DMS153 treated with DMSO at 0.1 percent for 48 hours (cell line): ENCODE results near the gene TCEANC.
"Not testable (repeated sequence)": the region's sequence is repeated elsewhere in the genome, so short reads cannot be mapped to it uniquely, and the experiment has no call there.

Experiments used
- DNase-seq: peaks from one replicate; lab custom pipeline; 2025; ENCODE audit not compliant: unreplicated experiment; lab: John Stamatoyannopoulos, UW

TCEANC gene

DNA sequence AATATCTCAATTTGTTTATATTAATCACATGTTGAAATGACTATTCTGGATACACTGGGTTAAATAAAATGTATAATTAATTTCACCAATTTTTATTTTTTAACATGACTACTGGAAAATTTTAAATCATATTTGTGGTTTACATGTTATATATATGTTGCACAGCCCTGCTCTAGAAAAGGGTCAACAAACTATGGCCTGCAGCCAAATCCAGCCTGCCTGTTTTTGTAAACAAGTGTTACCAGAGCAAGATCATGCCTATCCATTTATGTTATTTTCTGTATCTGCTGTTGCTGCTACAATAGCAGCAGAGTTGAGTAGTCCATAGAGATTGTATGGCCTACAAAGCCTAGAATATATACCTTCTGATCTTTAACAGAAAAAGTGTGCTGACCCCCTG is 1.2 kb downstream of the TCEANC start:
- no peak for DNase-seq

DNA sequence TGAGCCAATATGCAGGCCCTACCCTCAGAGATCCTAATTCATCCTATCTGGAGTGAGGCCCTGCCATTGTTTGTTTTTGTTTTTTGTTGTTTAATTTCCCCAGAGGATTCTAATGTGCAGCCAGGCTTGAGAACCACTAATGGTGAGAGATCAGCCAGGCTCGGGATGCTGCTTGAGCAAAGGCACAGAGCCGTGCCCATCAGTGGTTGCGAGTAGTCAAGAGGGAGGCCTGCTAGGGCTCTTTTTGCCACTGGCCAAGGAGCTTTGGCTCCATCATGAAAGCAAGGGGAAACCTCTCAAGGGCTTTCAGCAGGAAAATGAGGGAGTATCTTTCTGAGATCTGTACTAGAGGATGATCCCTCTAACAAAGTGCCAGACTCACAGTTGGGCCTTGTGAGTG is 2.7 kb downstream of the TCEANC start:
- no peak for DNase-seq

GRCh38 chrX:13658602-13659001 is 5.7 kb downstream of the TCEANC start:
- DNase-seq, result no peak

DNA sequence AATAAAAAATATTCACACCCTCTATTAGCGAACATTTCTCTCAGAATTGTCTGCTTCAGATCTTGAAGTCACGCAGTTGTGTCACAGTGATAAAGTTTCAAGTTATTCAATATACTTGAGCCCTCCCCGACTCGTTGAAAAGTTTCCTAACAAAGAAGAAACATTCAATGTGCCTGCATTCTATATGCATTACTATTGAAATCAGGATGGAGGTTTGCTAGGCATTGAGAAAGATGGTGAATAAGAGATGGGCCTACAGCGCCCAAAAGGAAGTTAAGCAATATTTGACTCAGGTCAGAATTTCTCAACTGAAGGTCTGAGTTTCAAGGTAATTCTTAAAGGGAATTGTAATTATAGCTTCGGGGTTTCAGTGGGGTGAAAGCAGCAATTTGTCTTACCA is 6.1 kb downstream of the TCEANC start:
- DNase-seq, result no peak

DNA sequence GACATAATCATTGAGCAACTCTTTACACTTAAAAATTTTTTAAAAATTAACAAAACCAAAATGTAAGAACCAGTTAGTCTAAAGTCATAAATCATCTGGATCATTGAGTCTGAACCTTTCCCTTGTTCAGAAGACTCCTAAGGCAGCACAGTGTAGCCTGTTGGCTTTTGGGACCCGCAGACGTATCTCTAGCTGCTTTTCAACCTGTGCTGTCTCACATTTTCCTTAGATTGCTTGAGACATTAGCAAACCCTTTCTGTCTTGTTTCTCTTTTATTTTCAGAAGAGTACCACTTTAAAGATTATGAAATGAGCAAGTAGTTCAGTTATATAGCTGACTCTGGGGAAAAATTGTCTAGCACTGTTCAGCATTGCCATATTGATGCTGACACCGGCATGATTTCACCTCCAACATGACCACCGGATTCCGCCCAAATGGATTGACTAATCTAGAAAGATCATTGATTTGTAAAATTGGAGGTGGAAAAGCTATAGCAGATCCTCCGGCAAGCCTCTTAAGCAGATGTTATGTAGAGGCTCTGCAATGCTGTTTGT is 8.9 kb downstream of the TCEANC start:
- no peak for DNase-seq

DNA sequence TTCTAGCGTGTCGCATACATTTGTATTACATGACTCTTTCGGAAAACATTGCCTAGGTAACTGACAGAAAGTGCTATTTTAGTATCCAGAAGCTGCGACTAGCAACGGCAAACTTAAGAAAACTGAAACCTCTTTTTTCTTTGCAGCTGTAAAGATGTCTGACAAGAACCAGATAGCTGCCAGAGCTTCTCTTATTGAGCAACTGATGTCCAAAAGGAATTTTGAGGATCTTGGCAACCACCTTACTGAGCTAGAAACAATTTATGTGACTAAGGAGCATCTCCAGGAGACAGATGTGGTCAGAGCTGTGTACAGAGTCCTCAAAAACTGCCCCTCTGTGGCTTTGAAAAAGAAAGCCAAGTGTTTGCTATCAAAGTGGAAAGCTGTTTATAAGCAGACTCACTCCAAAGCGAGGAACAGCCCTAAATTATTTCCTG is 9.4 kb downstream of the TCEANC start:
- DNase-seq, result no peak

- no peak for DNase-seq
Observed at GRCh38 chrX:13664020-13664419, 11.1 kb downstream of the TCEANC start.

GRCh38 chrX:13666836-13667235 is 13.9 kb downstream of the TCEANC start:
- no peak for DNase-seq

DNA sequence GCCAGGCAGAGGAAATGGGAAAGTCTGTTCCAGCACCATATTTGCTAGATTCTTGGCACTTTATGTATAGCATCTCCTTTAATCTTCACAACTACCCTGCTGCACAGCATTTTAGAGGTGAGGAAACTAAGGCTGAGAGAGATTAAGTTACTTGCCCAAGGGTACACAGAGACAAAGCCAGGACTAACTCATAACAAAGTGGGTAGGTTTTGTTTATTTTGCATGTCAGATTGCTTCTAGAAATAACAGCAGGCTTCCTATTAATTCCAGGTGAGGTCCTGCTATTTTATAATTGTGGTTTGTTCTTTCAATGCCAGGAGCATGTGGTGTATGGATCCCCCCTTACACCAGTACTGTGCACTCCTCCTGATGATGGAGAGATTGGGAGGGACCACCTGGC is 15.0 kb downstream of the TCEANC start:
- no peak for DNase-seq

GRCh38 chrX:13669246-13669737 is 16.4 kb downstream of the TCEANC start:
- peak; percentile 6 for DNase-seq

DNA sequence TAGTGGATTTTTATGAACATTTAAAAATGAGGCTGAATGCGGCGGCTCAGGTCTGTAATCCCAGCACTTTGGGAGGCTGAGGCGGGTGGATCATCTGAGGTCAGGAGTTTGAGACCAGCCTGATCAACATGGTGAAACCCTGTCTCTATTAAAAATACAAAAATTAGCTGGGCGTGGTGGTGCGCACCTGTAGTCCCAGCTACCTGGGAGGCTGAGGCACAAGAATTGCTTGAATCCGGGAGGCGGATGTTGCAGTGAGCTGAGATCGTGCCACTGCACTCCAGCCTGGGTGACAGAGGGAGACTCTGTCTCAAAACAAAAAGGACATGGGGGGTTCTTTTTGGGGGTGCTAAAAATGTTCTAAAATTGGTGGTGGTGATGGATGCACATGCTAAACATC is 16.8 kb downstream of the TCEANC start:
- not testable (repeated sequence) for DNase-seq

GRCh38 chrX:13670197-13670596 is 17.3 kb downstream of the TCEANC start:
- no peak for DNase-seq

GRCh38 chrX:13673016-13673415 is 20.1 kb downstream of the TCEANC start:
- no peak for DNase-seq

GRCh38 chrX:13676885-13677284 is 23.9 kb downstream of the TCEANC start:
- DNase-seq, result no peak

DNA sequence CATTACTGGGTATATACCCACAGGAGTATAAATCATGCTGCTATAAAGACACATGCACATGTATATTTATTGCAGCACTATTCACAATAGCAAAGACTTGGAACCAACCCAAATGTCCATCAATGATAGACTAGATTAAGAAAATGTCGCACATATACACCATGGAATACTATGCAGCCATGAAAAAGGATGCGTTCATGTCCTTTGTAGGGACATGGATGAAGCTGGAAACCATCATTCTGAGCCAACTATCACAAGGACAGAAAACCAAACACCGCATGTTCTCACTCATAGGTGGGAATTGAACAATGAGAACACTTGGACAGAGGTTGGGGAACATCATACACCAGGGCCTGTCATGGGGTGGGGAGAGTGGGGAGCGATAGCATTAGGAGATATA is 26.8 kb downstream of the TCEANC start:
- not testable (repeated sequence) for DNase-seq

DNA sequence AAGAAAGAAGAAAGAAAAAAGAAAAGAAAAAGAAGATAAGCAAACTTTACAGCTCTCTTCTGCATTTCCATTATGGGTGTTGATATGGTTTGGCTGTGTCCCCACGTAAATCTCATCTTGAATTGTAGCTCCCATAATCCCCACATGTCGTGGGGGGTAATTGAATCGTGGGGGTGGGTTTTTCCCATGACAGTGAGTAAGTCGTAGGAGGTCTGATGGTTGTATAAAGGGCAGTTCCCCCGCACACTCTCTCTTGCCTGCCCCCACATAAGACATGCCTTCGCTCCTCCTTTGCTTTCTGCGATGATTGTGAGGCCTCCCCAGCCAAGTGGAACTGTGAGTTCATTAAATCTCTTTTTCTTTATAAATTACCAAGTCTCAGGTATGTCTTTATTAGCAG is 28.7 kb downstream of the TCEANC start:
- DNase-seq, result no peak

- no peak for DNase-seq
Observed at GRCh38 chrX:13684361-13684760, 31.4 kb downstream of the TCEANC start.

- DNase-seq, result no peak
Observed at GRCh38 chrX:13685126-13685763, 32.3 kb downstream of the TCEANC start.

DNA sequence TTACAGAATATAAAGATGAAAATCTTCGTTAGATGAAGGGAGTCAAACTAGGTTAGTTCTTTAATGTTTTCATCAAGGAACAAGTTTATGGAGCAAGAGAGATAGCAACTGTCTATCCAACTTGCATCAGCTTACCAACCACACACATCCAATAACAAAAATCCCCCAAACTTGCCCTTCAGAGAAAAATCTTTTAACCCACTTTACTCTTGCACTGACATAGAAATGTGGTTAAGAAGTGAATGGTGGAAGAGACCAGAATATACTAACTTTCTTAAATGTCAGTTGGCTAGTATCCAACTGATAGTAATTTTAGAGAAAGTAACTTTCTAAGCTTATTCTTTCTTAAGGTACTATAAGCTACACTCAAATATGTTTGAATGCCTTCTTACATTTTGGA is 34.3 kb downstream of the TCEANC start:
- DNase-seq, result no peak

DNA sequence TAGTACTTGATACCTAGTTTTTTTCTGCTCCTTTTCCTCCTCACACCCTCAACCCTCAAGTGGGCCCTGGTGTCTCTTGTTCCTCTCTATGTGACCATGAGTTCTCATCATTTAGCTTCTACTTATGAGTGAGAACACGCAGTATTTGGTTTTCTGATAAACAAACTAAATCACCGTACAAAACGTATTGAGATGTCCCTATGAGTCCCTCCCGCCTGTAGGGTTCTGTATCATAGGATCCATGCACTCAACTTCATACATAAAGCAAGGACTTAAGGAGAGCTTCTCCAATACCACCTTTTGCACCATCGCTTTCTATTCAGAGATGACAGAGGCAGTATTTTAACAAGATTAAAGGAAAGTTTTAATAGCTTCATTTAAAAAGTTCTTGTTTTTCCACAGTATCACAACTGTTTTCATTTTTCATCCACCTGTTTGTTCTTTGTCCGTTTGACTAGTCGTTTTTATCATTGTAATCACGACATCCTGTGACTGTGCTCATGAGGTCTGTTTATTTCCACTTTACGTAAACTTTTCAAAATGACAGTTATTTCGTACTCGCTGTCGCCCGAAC is 35.5 kb downstream of the TCEANC start:
- no peak for DNase-seq

DNA sequence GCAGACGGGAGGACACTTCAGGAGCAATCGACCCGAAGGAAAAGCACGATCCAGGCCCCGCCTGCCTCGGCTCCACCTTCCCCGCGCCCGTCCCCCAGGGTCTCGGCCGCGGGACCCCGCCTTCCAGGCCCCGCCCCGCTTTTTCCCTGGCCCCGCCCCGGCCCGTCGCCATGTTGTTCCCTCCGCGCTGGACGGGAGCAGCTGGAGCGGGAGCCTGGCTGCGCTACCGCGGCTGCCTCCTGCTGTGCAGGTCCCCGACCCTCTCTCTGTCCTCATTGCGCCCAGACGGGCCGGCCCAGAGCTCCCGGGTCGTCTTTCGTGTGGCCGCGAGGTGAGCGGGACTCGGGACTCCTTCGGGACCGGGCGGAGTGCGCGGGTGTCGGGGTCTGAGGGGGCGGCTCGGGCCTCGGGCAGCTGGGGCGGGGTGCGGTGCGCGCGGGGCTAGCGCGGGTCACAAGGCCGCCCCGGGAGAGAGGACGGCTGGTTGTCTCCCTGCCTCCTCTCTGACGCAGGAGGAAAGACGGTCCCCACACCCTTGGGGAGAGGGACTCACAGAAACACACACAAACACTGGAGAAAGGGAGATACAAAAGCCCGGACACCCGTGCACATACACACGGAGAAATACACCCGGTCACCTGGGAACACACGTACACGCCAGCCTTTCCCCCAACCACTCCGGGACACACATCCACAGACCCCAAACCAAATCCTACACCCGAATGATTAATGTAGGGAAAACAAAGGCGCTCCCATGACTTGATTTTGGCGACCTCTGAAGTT is 36.2 kb downstream of the TCEANC start, which contains the start of gene RAB9A:
TSS of gene RAB9A (plus strand) at position 171 of the 783 bp plus-strand sequence. CDS start 19,619 bp downstream, outside the sequence.
- DNase-seq, result peak; percentile 18

GRCh38 chrX:13689741-13690211 is 36.8 kb downstream of the TCEANC start:
- no peak for DNase-seq
